Body of pancreas (tissue), 4 donors: ENCODE data around the gene RUNX2. TPM values are rescaled to one million over a fixed set of nuclear protein-coding genes. Genes with fewer than 3 reads are reported as not detected.

ENCODE experiments used
- ATAC-seq: fragments of 150-250 bp; one replicate; pipeline ENCODE4 v1.9.1; 2016
- DNase-seq, 4 donors: peaks; one replicate each; pipeline ENCODE4 v3.0.0-alpha.2; 2019
- H3K27ac ChIP-seq, 4 donors: fragments of 200-600 bp; sonication (generic); 1 replicate in 3 of 4; 2 replicates in 1 of 4; pipeline versions ENCODE4 v1.5.1 to v1.6.1; 2016 to 2019; ENCODE audit warnings: mild to moderate bottlenecking in 1 of 4, mixed read lengths in 1 of 4, moderate library complexity in 1 of 4
- H3K27me3 ChIP-seq, 2 donors: fragments of 200-600 bp; sonication (generic); one replicate each; pipeline ENCODE4 v1.6.0; 2016; ENCODE audit warnings: mild to moderate bottlenecking in 1 of 2
- H3K36me3 ChIP-seq, 2 donors: fragments of 200-600 bp; sonication (generic); replicated peaks in 1 of 2; 2 replicates each; pipeline ENCODE4 v1.5.1; 2016; ENCODE audit warnings: low read depth in 2 of 2; ENCODE audit not compliant: insufficient read depth in 1 of 2
- H3K4me1 ChIP-seq: fragments of 200-600 bp; sonication (generic); one replicate; pipeline ENCODE4 v1.6.0; 2016
- H3K4me3 ChIP-seq, 2 donors: fragments of 200-600 bp; sonication (generic); 1 replicate in 1 of 2; 2 replicates in 1 of 2; pipeline ENCODE4 v1.5.1; 2016 to 2019
- H3K9me3 ChIP-seq, 3 donors: fragments of 200-600 bp; sonication (generic); 1 replicate in 2 of 3; 2 replicates in 1 of 3; pipeline ENCODE4 v1.5.1; 2016
- POLR2A ChIP-seq, 3 donors: fragments of 450-650 bp; IDR thresholded peaks; one replicate each; pipeline ENCODE4 v1.6.1; 2016; ENCODE audit warnings: antibody characterized with exemption in 3 of 3, mild to moderate bottlenecking in 2 of 3
- WGBS, 2 donors: methylation state at CpG; one replicate each; pipeline ENCODE4 v1.1.5; 2017; 5-methylcytosine and 5-hydroxymethylcytosine counted together
- intact Hi-C: fragments of 100-400 bp; cut with DNase I; formaldehyde crosslinking; loops from one replicate; pipeline ENCODE4 v1.15.1; 2023
- total RNA-seq, 2 donors: library from RNA; depleted of rRNA; stranded (reverse); fragments of >200 nt; gene quantifications; one replicate each; pipeline ENCODE4 v1.1.0, GENCODE V29; 2016
- TF ChIP-seq, protein P1 (sequence below), 7 experiments: fragments of 450-650 bp in 4 of 7; fragments of 200-600 bp in 3 of 7; sonication (generic) in 3 of 7; IDR thresholded peaks; one replicate each; pipeline ENCODE4 v1.5.1; 2016 to 2019; ENCODE audit warnings: antibody characterized with exemption in 7 of 7

Gene RUNX2
- total RNA-seq, 2 donors from 2014 or later = 0.33 to 1.0 TPM

DNA sequence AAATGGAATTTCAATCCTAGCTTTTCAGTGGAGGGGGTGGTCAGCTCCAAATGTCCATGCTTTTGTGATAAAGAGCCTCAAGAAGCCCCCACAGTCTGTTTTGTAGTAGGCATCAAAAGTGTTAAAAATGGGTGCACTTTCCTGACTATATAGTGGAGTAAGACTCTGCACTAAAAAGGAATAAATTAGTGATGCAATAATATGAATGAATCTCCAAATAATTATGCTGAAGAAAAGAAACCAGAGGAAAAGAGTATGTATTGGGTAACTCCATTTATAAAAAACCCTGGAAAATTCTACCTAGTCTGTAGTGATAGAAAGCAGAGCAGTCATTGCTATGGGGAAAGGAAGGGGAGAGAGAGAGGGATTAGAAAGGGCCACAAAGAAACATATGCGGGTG lies 360.1 kb downstream of the RUNX2 start:
- Histone ChIP-seq H3K4me1 (no peaks in the 10 kb centered on the region), H3K9me3 (no peaks in the 10 kb centered on the region), H3K4me3 (no peak overlapping the region), H3K27ac (no peak overlapping the region), H3K27me3 (no peaks in the 10 kb centered on the region), H3K36me3 (no peaks in the 10 kb centered on the region)
- DNase-seq (no peak), ATAC-seq (no peak)
- 88 to 94% methylated on average over 1 of the region's 1 CpG for WGBS, 2 donors
- intact Hi-C loops = no loop called here
- TF ChIP-seq POLR2A (IDR thresholded peaks at IDR 0.05) = no peak
- TF ChIP-seq, protein P1, sequence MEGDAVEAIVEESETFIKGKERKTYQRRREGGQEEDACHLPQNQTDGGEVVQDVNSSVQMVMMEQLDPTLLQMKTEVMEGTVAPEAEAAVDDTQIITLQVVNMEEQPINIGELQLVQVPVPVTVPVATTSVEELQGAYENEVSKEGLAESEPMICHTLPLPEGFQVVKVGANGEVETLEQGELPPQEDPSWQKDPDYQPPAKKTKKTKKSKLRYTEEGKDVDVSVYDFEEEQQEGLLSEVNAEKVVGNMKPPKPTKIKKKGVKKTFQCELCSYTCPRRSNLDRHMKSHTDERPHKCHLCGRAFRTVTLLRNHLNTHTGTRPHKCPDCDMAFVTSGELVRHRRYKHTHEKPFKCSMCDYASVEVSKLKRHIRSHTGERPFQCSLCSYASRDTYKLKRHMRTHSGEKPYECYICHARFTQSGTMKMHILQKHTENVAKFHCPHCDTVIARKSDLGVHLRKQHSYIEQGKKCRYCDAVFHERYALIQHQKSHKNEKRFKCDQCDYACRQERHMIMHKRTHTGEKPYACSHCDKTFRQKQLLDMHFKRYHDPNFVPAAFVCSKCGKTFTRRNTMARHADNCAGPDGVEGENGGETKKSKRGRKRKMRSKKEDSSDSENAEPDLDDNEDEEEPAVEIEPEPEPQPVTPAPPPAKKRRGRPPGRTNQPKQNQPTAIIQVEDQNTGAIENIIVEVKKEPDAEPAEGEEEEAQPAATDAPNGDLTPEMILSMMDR (IDR thresholded peaks at IDR 0.05) = no peak

DNA sequence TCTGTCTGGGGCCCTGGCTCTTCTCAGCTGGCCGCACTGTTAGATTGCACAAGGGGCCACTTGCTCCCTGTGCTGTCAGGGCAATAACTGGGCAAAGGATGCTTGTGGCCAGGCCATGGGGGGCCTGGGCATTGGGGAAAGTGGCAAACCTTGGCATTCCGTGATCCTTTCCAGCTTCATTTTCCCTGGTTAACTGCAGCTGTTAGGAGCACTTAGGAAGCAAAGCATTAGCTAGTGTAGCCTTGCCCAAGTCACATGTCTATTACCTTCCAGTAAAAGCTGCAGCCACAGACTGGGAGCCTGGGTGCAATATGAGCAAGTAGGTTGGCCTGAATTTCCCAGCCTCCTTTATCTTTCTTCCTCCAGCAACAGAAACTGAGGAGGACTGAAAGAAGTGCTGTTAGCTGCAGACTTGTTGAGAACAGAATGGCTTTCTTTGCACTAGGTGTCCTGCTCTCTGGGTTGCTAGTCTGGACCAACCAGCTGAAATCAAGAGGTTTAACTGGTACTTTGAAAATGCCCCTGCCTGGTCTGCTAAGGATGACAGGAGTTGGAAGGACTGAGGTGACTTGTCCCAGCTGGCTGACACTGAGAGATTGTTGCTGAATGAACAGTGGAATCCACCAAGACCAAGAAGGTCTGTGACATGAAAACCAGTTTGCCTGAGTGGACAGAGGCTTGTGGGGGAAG lies 361.9 kb downstream of the RUNX2 start:
- DNase-seq = no peak
- no peak for ATAC-seq
- TF ChIP-seq, protein P1 (IDR thresholded peaks at IDR 0.05) = no peak
- TF ChIP-seq POLR2A (IDR thresholded peaks at IDR 0.05) = no peak
- Histone ChIP-seq H3K9me3 (no peaks in the 10 kb centered on the region), H3K4me3 (no peak overlapping the region), H3K4me1 (no peaks in the 10 kb centered on the region), H3K36me3 (no peaks in the 10 kb centered on the region), H3K27me3 (no peaks in the 10 kb centered on the region), H3K27ac (no peak overlapping the region)
- 80 to 96% methylated on average over 2 of the region's 2 CpGs for WGBS, 2 donors
- intact Hi-C loops = no loop called here

DNA sequence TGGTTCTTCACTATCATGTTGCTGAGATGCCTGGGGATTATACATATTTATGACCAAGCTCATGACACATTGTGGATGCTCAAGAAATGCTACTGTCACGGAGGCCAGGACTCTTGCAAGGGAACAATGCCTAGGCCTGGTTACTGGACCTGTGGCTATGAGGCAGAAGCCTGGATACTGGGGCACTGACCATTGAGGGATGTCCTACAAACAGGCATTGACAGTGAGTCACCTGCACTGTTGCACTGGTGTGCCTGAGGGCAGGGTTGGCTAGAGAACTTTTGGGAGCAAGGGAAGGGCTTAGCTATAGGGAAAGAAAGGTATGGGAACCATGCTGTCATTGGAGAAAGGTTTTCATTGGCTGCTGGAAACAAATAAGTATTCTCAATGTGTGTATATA lies 362.7 kb downstream of the RUNX2 start:
- Histone ChIP-seq H3K27ac (no peak overlapping the region), H3K27me3 (no peaks in the 10 kb centered on the region), H3K4me1 (no peaks in the 10 kb centered on the region), H3K36me3 (no peaks in the 10 kb centered on the region), H3K9me3 (no peaks in the 10 kb centered on the region), H3K4me3 (no peak overlapping the region)
- TF ChIP-seq, protein P1 (IDR thresholded peaks at IDR 0.05) = no peak
- TF ChIP-seq POLR2A (IDR thresholded peaks at IDR 0.05) = no peak
- WGBS, 2 donors = 83 to 87% methylated on average over 1 of the region's 1 CpG
- DNase-seq = no peak
- intact Hi-C loops = no loop called here
- ATAC-seq = no peak

DNA sequence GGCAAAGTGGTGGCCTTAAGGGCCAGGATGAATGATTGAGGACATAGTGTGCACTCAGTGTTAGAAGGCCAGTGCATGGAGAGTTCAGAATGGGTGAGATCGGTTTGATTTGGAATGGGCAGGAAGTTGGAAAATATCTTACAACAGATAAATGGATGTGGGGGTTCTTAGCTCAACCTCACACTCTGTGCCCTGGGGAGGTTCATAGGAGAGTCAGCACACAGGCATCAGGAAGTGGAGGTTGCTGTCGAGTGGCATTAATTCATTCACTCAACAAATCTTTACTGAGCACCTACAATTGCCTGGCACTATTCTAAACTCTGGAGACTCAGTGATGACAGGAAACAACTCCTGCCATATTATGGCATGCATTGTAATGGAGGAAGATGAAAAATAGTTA lies 363.3 kb downstream of the RUNX2 start:
- no peaks in the 10 kb centered on the region for H3K36me3 ChIP-seq
- H3K4me1 ChIP-seq = no peaks in the 10 kb centered on the region
- DNase-seq (no peak), ATAC-seq (no peak)
- intact Hi-C loops = no loop called here
- no peak overlapping the region for H3K27ac ChIP-seq
- no peak overlapping the region for H3K4me3 ChIP-seq
- TF ChIP-seq, protein P1 (IDR thresholded peaks at IDR 0.05) = no peak
- TF ChIP-seq POLR2A (IDR thresholded peaks at IDR 0.05) = no peak
- no peaks in the 10 kb centered on the region for H3K27me3 ChIP-seq
- WGBS, 2 donors = 65 to 66% methylated on average over 2 of the region's 2 CpGs
- H3K9me3 ChIP-seq = no peaks in the 10 kb centered on the region

DNA sequence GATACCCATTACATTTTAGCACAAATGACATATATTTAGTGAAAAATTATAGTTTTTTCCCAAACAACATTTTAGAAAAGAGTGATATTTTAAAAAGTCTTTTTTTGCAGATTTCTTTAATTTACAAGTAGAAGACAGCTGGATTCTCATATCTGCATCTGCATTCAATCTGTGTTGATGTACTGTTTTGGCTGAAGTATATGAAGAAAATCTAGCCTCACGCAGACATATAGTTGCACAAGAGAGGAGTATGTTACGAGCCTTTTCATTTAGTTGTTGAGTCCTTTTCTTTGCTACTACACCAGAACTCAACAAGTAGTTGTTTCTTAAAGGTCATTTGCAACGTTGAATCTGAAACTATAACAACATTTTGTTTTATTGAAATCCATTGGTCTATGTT lies 363.9 kb downstream of the RUNX2 start:
- Histone ChIP-seq H3K27ac (no peak overlapping the region), H3K27me3 (no peaks in the 10 kb centered on the region), H3K9me3 (no peaks in the 10 kb centered on the region), H3K36me3 (no peaks in the 10 kb centered on the region), H3K4me3 (no peak overlapping the region), H3K4me1 (no peaks in the 10 kb centered on the region)
- intact Hi-C loops = no loop called here
- TF ChIP-seq POLR2A (IDR thresholded peaks at IDR 0.05) = no peak
- TF ChIP-seq, protein P1 (IDR thresholded peaks at IDR 0.05) = no peak
- ATAC-seq (no peak), DNase-seq (no peak)
- WGBS, 2 donors = 74 to 76% methylated on average over 3 of the region's 3 CpGs
